WTC11 (cell line): ENCODE results near the gene IL6ST. TPM values are rescaled to one million over a fixed set of nuclear protein-coding genes. Genes with fewer than 3 reads are reported as not detected.

ENCODE experiments used
- ATAC-seq: fragments of 200-7000 bp; cut with Tn5 transposase; 2 replicates; pipeline ENCODE4 v1.10.0; 2021; ENCODE audit warnings: mild to moderate bottlenecking, moderate library complexity
- CTCF ChIA-PET: fragments of 300-600 bp; sonication (Branson Sonifier 250); formaldehyde crosslinking; loops from one replicate; lab custom pipeline; 2021; ENCODE audit warnings: antibody characterized with exemption; lab: Charles Lee
- POLR2A ChIA-PET: fragments of 350-600 bp; sonication (Branson Sonifier 250); formaldehyde crosslinking; loops from one replicate; lab custom pipeline; 2021; ENCODE audit warnings: antibody characterized with exemption; lab: Charles Lee
- DNase-seq: peaks from one replicate; pipeline ENCODE4 v3.0.0; 2021; ENCODE audit warnings: low spot score
- H3K27ac Mint-ChIP-seq: 2 replicates; pipeline ENCODE4 v1.8.0; 2021; ENCODE audit warnings: mixed read lengths
- H3K27me3 Mint-ChIP-seq: 2 replicates; pipeline ENCODE4 v1.8.0; 2021; ENCODE audit warnings: low read depth, mild to moderate bottlenecking, moderate library complexity, mixed read lengths
- H3K36me3 Mint-ChIP-seq: 2 replicates; pipeline ENCODE4 v1.8.0; 2021; ENCODE audit warnings: mixed read lengths
- H3K4me1 Mint-ChIP-seq: 2 replicates; pipeline ENCODE4 v1.8.0; 2022; ENCODE audit warnings: mixed read lengths
- H3K4me3 Mint-ChIP-seq: 2 replicates; pipeline ENCODE4 v1.8.0; 2021; ENCODE audit warnings: mild to moderate bottlenecking, moderate library complexity, mixed read lengths
- H3K9me3 Mint-ChIP-seq: 2 replicates; pipeline ENCODE4 v1.8.0; 2021; ENCODE audit warnings: mixed read lengths
- ATF3 ChIP-seq: sonication (generic); formaldehyde crosslinking; conservative IDR thresholded peaks from 2 replicates; pipeline ENCODE4 v1.8.1; 2022; ENCODE audit warnings: mild to moderate bottlenecking, missing genetic modification reagents
- CREB1 ChIP-seq: sonication (generic); formaldehyde crosslinking; IDR thresholded peaks from 2 replicates; pipeline ENCODE4 v1.8.0; 2023; ENCODE audit warnings: mild to moderate bottlenecking, missing genetic modification reagents
- E2F4 ChIP-seq: sonication (generic); formaldehyde crosslinking; IDR thresholded peaks from 2 replicates; pipeline ENCODE4 v1.8.1; 2022; ENCODE audit warnings: low read depth, mild to moderate bottlenecking, moderate library complexity, missing genetic modification reagents, borderline replicate concordance
- E2F5 ChIP-seq: sonication (generic); formaldehyde crosslinking; IDR thresholded peaks from 2 replicates; pipeline ENCODE4 v1.8.1; 2022; ENCODE audit warnings: mild to moderate bottlenecking, moderate library complexity, missing genetic modification reagents
- ELF4 ChIP-seq: sonication (generic); formaldehyde crosslinking; IDR thresholded peaks from 2 replicates; pipeline ENCODE4 v1.8.1; 2022; ENCODE audit warnings: low read depth, mild to moderate bottlenecking, moderate library complexity, missing genetic modification reagents
- EMX1 ChIP-seq: fragments of 250-450 bp; sonication (Bioruptor Pico); IDR thresholded peaks from 2 replicates; pipeline ENCODE4 v1.8.0; 2021; ENCODE audit warnings: mild to moderate bottlenecking
- HMGXB4 ChIP-seq: sonication (generic); formaldehyde crosslinking; IDR thresholded peaks from 2 replicates; pipeline ENCODE4 v1.8.1; 2023; ENCODE audit warnings: mild to moderate bottlenecking, moderate library complexity, missing genetic modification reagents
- MLX ChIP-seq: sonication (generic); formaldehyde crosslinking; IDR thresholded peaks from 2 replicates; pipeline ENCODE4 v1.8.1; 2023; ENCODE audit warnings: mild to moderate bottlenecking, missing genetic modification reagents, moderate library complexity
- MXD4 ChIP-seq: fragments of 250-450 bp; sonication (Bioruptor Pico); IDR thresholded peaks from 2 replicates; pipeline ENCODE4 v1.8.0; 2021; ENCODE audit warnings: mild to moderate bottlenecking, moderate library complexity, borderline replicate concordance
- NR1H2 ChIP-seq: sonication (generic); formaldehyde crosslinking; IDR thresholded peaks from 2 replicates; pipeline ENCODE4 v1.9.0; 2021; ENCODE audit warnings: mild to moderate bottlenecking, moderate library complexity, missing genetic modification reagents
- NR2C2 ChIP-seq: sonication (generic); formaldehyde crosslinking; IDR thresholded peaks from 2 replicates; pipeline ENCODE4 v1.8.0; 2022; ENCODE audit warnings: mild to moderate bottlenecking, missing genetic modification reagents
- PRDM15 ChIP-seq: sonication (generic); formaldehyde crosslinking; IDR thresholded peaks from 2 replicates; pipeline ENCODE4 v1.8.0; 2022; ENCODE audit warnings: missing genetic modification reagents
- TEAD4 ChIP-seq: sonication (generic); formaldehyde crosslinking; IDR thresholded peaks from 2 replicates; pipeline ENCODE4 v1.8.0; 2022; ENCODE audit warnings: mild to moderate bottlenecking, missing genetic modification reagents
- ZNF121 ChIP-seq: sonication (generic); formaldehyde crosslinking; IDR thresholded peaks from 2 replicates; pipeline ENCODE4 v1.8.0; 2023; ENCODE audit warnings: missing genetic modification reagents
- ZNF281 ChIP-seq: sonication (generic); formaldehyde crosslinking; IDR thresholded peaks from 2 replicates; pipeline ENCODE4 v1.8.0; 2023; ENCODE audit warnings: mild to moderate bottlenecking, missing genetic modification reagents
- ZNF416 ChIP-seq: fragments of 250-450 bp; sonication (Bioruptor Pico); IDR thresholded peaks from 2 replicates; pipeline ENCODE4 v1.9.0; 2021; ENCODE audit warnings: mild to moderate bottlenecking, inconsistent platforms
- ZNF425 ChIP-seq: fragments of 250-450 bp; sonication (Bioruptor Pico); conservative IDR thresholded peaks from 2 replicates; pipeline ENCODE4 v1.9.0; 2021; ENCODE audit warnings: mild to moderate bottlenecking
- ZSCAN18 ChIP-seq: fragments of 250-450 bp; sonication (Bioruptor Pico); IDR thresholded peaks from 2 replicates; pipeline ENCODE4 v2.1.2; 2022; ENCODE audit warnings: mild to moderate bottlenecking, moderate library complexity
- total RNA-seq: library from RNA; stranded (reverse); gene quantifications from 3 replicates; pipeline ENCODE4 v1.2.3, GENCODE V29; 2021

Gene IL6ST
- total RNA-seq, 1 experiment from 2014 or later, result 8.4 TPM

- ATAC-seq (no peak; the same call in 1 of the 2 replicates), DNase-seq (no peak)
- Mint-ChIP-seq H3K9me3 (no peaks in the 10 kb centered on the region), H3K36me3 (no peaks in the 10 kb centered on the region), H3K4me3 (no peak overlapping the region), H3K27me3 (no peaks in the 10 kb centered on the region), H3K4me1 (peaks cover 7% of the 10 kb centered on the region; the same call in 1 of the 2 replicates), H3K27ac (no peak overlapping the region)
- TF ChIP-seq ZNF281 (CRISPR knock-in tag), result no peak
- no peak for TF ChIP-seq MLX (CRISPR knock-in tag)
- TF ChIP-seq PRDM15 (CRISPR knock-in tag), result no peak
- no peak for TF ChIP-seq E2F4
- TF ChIP-seq ZNF425 (CRISPR knock-in tag), result no peak
- TF ChIP-seq EMX1 (CRISPR knock-in tag), result no peak
- no peak for TF ChIP-seq NR1H2
- no peak for TF ChIP-seq ATF3 (CRISPR knock-in tag)
- TF ChIP-seq MXD4 (CRISPR knock-in tag), result no peak
- TF ChIP-seq ELF4, result no peak
- no peak for TF ChIP-seq ZSCAN18 (CRISPR knock-in tag)
- no peak for TF ChIP-seq CREB1 (CRISPR knock-in tag)
- no peak for TF ChIP-seq E2F5 (CRISPR knock-in tag)
- TF ChIP-seq TEAD4, result no peak
- no peak for TF ChIP-seq ZNF416
- no peak for TF ChIP-seq ZNF121 (CRISPR knock-in tag)
- TF ChIP-seq HMGXB4 (CRISPR knock-in tag), result no peak
- no peak for TF ChIP-seq NR2C2 (CRISPR knock-in tag)
- ChIA-PET CTCF (no interaction called here), POLR2A (no interaction called here)
Measured at GRCh38 chr5:55917402-55918086, 77.2 kb downstream of the IL6ST start.
